Peyer's patch (tissue), 4 donors: ENCODE data around the gene GPR158. TPM values are rescaled to one million over a fixed set of nuclear protein-coding genes. Genes with fewer than 3 reads are reported as not detected.
"Not testable (repeated sequence)": the region's sequence is repeated elsewhere in the genome, so short reads cannot be mapped to it uniquely, and the experiment has no call there.

Experiments
- DNase-seq, 3 donors: peaks; one replicate each; pipeline ENCODE4 v3.0.0-alpha.2; 2017 to 2019
- H3K27ac ChIP-seq, 4 donors: fragments of 200-600 bp; sonication (generic); one replicate each; pipeline ENCODE4 v1.5.1; 2016 to 2019
- H3K27me3 ChIP-seq, 2 donors: fragments of 200-600 bp; sonication (generic); one replicate each; pipeline ENCODE4 v1.5.1; 2019
- H3K36me3 ChIP-seq, 3 donors: fragments of 200-600 bp; sonication (generic); one replicate each; pipeline ENCODE4 v1.5.1; 2016 to 2019
- H3K4me1 ChIP-seq, 4 donors: fragments of 200-600 bp; sonication (generic); one replicate each; pipeline ENCODE4 v1.5.1; 2016 to 2019
- H3K4me3 ChIP-seq, 4 donors: fragments of 200-600 bp; sonication (generic); 1 replicate in 3 of 4; 2 replicates in 1 of 4; pipeline ENCODE4 v1.5.1; 2016 to 2019; ENCODE audit warnings: mild to moderate bottlenecking in 1 of 4
- H3K9me3 ChIP-seq, 4 donors: fragments of 200-600 bp; sonication (generic); one replicate each; pipeline ENCODE4 v1.5.1; 2016 to 2019; ENCODE audit warnings: mild to moderate bottlenecking in 1 of 4
- CTCF ChIP-seq, 6 experiments: fragments of 450-650 bp in 4 of 6; fragments of 200-600 bp in 2 of 6; sonication (generic) in 1 of 6; IDR thresholded peaks; one replicate each; pipeline ENCODE4 v1.5.1; 2017 to 2019; ENCODE audit warnings: antibody characterized with exemption in 6 of 6, mild to moderate bottlenecking in 3 of 6, moderate library complexity in 1 of 6
- POLR2A ChIP-seq, 2 donors: fragments of 450-650 bp; IDR thresholded peaks; one replicate each; pipeline ENCODE4 v1.5.1; 2017; ENCODE audit warnings: antibody characterized with exemption in 2 of 2, mild to moderate bottlenecking in 2 of 2, moderate library complexity in 2 of 2
- total RNA-seq, 4 donors: library from RNA; depleted of rRNA; stranded (reverse); fragments of >200 nt; gene quantifications; one replicate each; pipeline ENCODE4 v1.1.0, GENCODE V29; 2016

GPR158 gene
- total RNA-seq, 4 donors from 2014 or later, result under 0.01 to 0.28 (median 0.27) TPM; not detected in 1

GRCh38 chr10:25306386-25306785, 131.6 kb downstream of the GPR158 start:
- TF ChIP-seq CTCF (IDR thresholded peaks at IDR 0.05) (no peak), POLR2A (IDR thresholded peaks at IDR 0.05) (no peak)
- H3K4me1 ChIP-seq, result no peaks in the 10 kb centered on the region

GRCh38 chr10:25308278-25308677, 133.5 kb downstream of the GPR158 start:
- no peak overlapping the region for H3K4me3 ChIP-seq
- H3K9me3 ChIP-seq, result no peaks in the 10 kb centered on the region
- TF ChIP-seq CTCF (IDR thresholded peaks at IDR 0.05) (no peak), POLR2A (IDR thresholded peaks at IDR 0.05) (no peak)
- no peaks in the 10 kb centered on the region for H3K4me1 ChIP-seq
- no peaks in the 10 kb centered on the region for H3K27me3 ChIP-seq
- no peak for DNase-seq
- H3K36me3 ChIP-seq, result no peaks in the 10 kb centered on the region
- no peak overlapping the region for H3K27ac ChIP-seq

More at GRCh38 chr10:25306386-25306785, 131.6 kb downstream of the GPR158 start:
- H3K27me3 ChIP-seq, result no peaks in the 10 kb centered on the region
- no peak for DNase-seq
- no peak overlapping the region for H3K4me3 ChIP-seq
- no peaks in the 10 kb centered on the region for H3K9me3 ChIP-seq
- no peak overlapping the region for H3K27ac ChIP-seq
- no peaks in the 10 kb centered on the region for H3K36me3 ChIP-seq

- H3K27me3 ChIP-seq, H3K27ac ChIP-seq, H3K4me3 ChIP-seq, H3K36me3 ChIP-seq, H3K4me1 ChIP-seq, H3K9me3 ChIP-seq: not testable (repeated sequence)
- DNase-seq, result peak in 1 of 3 donors; percentile 48
Observed at GRCh38 chr10:25317596-25318211, 142.9 kb downstream of the GPR158 start.

- no peaks in the 10 kb centered on the region for H3K36me3 ChIP-seq
- H3K4me3 ChIP-seq, result no peak overlapping the region
- DNase-seq, result no peak
- H3K9me3 ChIP-seq, result no peaks in the 10 kb centered on the region
- TF ChIP-seq POLR2A (IDR thresholded peaks at IDR 0.05), result no peak
- TF ChIP-seq CTCF (IDR thresholded peaks at IDR 0.05), result no peak
- no peak overlapping the region for H3K27ac ChIP-seq
- H3K27me3 ChIP-seq, result no peaks in the 10 kb centered on the region
- H3K4me1 ChIP-seq, result no peaks in the 10 kb centered on the region
Observed at GRCh38 chr10:25327273-25327672, 152.5 kb downstream of the GPR158 start.

- DNase-seq, result no peak
- Histone ChIP-seq H3K4me3 (no peak overlapping the region), H3K9me3 (no peaks in the 10 kb centered on the region), H3K27me3 (no peaks in the 10 kb centered on the region), H3K4me1 (no peaks in the 10 kb centered on the region), H3K36me3 (no peaks in the 10 kb centered on the region), H3K27ac (no peak overlapping the region)
- TF ChIP-seq POLR2A (IDR thresholded peaks at IDR 0.05), result no peak
- no peak for TF ChIP-seq CTCF (IDR thresholded peaks at IDR 0.05)
Observed at GRCh38 chr10:25328361-25328760, 153.6 kb downstream of the GPR158 start.

GRCh38 chr10:25329587-25329986, 154.8 kb downstream of the GPR158 start:
- not testable (repeated sequence) for DNase-seq, H3K27ac ChIP-seq, H3K27me3 ChIP-seq, H3K9me3 ChIP-seq, H3K36me3 ChIP-seq, H3K4me3 ChIP-seq, H3K4me1 ChIP-seq

GRCh38 chr10:25334445-25334844, 159.6 kb downstream of the GPR158 start:
- no peaks in the 10 kb centered on the region for H3K36me3 ChIP-seq
- H3K27me3 ChIP-seq, result no peaks in the 10 kb centered on the region
- no peak overlapping the region for H3K4me3 ChIP-seq
- no peak for TF ChIP-seq POLR2A (IDR thresholded peaks at IDR 0.05)
- TF ChIP-seq CTCF (IDR thresholded peaks at IDR 0.05), result no peak
- H3K27ac ChIP-seq, result no peak overlapping the region
- H3K4me1 ChIP-seq, result no peaks in the 10 kb centered on the region
- DNase-seq, result no peak
- H3K9me3 ChIP-seq, result no peaks in the 10 kb centered on the region
